ENCODE measurements around the gene PTGES. TPM values are rescaled to one million over a fixed set of nuclear protein-coding genes. Genes with fewer than 3 reads are reported as not detected.

Gene PTGES
- total RNA-seq, 1 experiment from 2014 or later, result 4.0 TPM

- Histone ChIP-seq H3K4me1 (no peaks in the 10 kb centered on the region), H3K9me3 (no peaks in the 10 kb centered on the region), H3K4me3 (ENCODE audit: low read depth, low read length) (no peak overlapping the region), H3K27me3 (replicated peaks; ENCODE audit: control insufficient read depth, insufficient read depth, low read length) (no peaks in the 10 kb centered on the region), H3K36me3 (ENCODE audit: control insufficient read depth, insufficient read depth, low read length) (no peaks in the 10 kb centered on the region)
- Mint-ChIP-seq H3K36me3 (ENCODE audit: insufficient read depth, unreplicated experiment) (no peaks in the 10 kb centered on the region), H3K4me3 (ENCODE audit: unreplicated experiment) (no peak overlapping the region), H3K27ac (ENCODE audit: unreplicated experiment) (no peak overlapping the region), H3K4me1 (ENCODE audit: low read depth, unreplicated experiment) (no peaks in the 10 kb centered on the region), H3K9me3 (ENCODE audit: unreplicated experiment) (no peaks in the 10 kb centered on the region), H3K27me3 (ENCODE audit: insufficient read depth, unreplicated experiment) (peaks cover 3% of the 10 kb centered on the region)
- DNase-seq, result no peak
- POLR2A ChIA-PET, result no interaction called here
- no peak for TF ChIP-seq CTCF (IDR thresholded peaks at IDR 0.05; ENCODE audit: insufficient read depth in 1 of 2, low read depth in 1 of 2, low read length in 1 of 2, severe bottlenecking in 1 of 2, unreplicated experiment in 1 of 2)
- intact Hi-C loops (cut with micrococcal nuclease; ENCODE audit: unreplicated experiment), result no loop called here
- BruUV-seq (replicated peaks), result no TSS peak
- CTCF ChIA-PET, result no interaction called here
Measured at GRCh38 chr9:129718647-129719046, 34.2 kb downstream of the PTGES start.

GRCh38 chr9:129717991-129718390 is 34.9 kb downstream of the PTGES start:
- peaks cover 3% of the 10 kb centered on the region for H3K27me3 Mint-ChIP-seq (ENCODE audit: insufficient read depth, unreplicated experiment)
- H3K27ac Mint-ChIP-seq (ENCODE audit: unreplicated experiment), result no peak overlapping the region
- intact Hi-C loops (cut with micrococcal nuclease; ENCODE audit: unreplicated experiment), result no loop called here
- no peaks in the 10 kb centered on the region for H3K9me3 Mint-ChIP-seq (ENCODE audit: unreplicated experiment)
- POLR2A ChIA-PET, result no interaction called here
- no peaks in the 10 kb centered on the region for H3K36me3 Mint-ChIP-seq (ENCODE audit: insufficient read depth, unreplicated experiment)
- Histone ChIP-seq H3K4me3 (ENCODE audit: low read depth, low read length) (no peak overlapping the region), H3K9me3 (no peaks in the 10 kb centered on the region), H3K27me3 (replicated peaks; ENCODE audit: control insufficient read depth, insufficient read depth, low read length) (no peaks in the 10 kb centered on the region), H3K4me1 (no peaks in the 10 kb centered on the region), H3K36me3 (ENCODE audit: control insufficient read depth, insufficient read depth, low read length) (no peaks in the 10 kb centered on the region)
- CTCF ChIA-PET, result no interaction called here
- no peak overlapping the region for H3K4me3 Mint-ChIP-seq (ENCODE audit: unreplicated experiment)
- TF ChIP-seq CTCF (IDR thresholded peaks at IDR 0.05; ENCODE audit: insufficient read depth in 1 of 2, low read depth in 1 of 2, low read length in 1 of 2, severe bottlenecking in 1 of 2, unreplicated experiment in 1 of 2), result no peak
- no peak for DNase-seq
- H3K4me1 Mint-ChIP-seq (ENCODE audit: low read depth, unreplicated experiment), result no peaks in the 10 kb centered on the region
- no TSS peak for BruUV-seq (replicated peaks)

- TF ChIP-seq CTCF (IDR thresholded peaks at IDR 0.05; ENCODE audit: insufficient read depth in 1 of 2, low read depth in 1 of 2, low read length in 1 of 2, severe bottlenecking in 1 of 2, unreplicated experiment in 1 of 2), result no peak
- CTCF ChIA-PET, result no interaction called here
- H3K27me3 Mint-ChIP-seq (ENCODE audit: insufficient read depth, unreplicated experiment), result peaks cover 3% of the 10 kb centered on the region
Measured at GRCh38 chr9:129716091-129716490, 36.8 kb downstream of the PTGES start.

More at GRCh38 chr9:129716091-129716490, 36.8 kb downstream of the PTGES start:
- Histone ChIP-seq H3K4me3 (ENCODE audit: low read depth, low read length) (no peak overlapping the region), H3K36me3 (ENCODE audit: control insufficient read depth, insufficient read depth, low read length) (no peaks in the 10 kb centered on the region), H3K9me3 (no peaks in the 10 kb centered on the region), H3K27me3 (replicated peaks; ENCODE audit: control insufficient read depth, insufficient read depth, low read length) (no peaks in the 10 kb centered on the region), H3K4me1 (no peaks in the 10 kb centered on the region)
- no peak overlapping the region for H3K4me3 Mint-ChIP-seq (ENCODE audit: unreplicated experiment)
- intact Hi-C loops (cut with micrococcal nuclease; ENCODE audit: unreplicated experiment), result no loop called here
- H3K4me1 Mint-ChIP-seq (ENCODE audit: low read depth, unreplicated experiment), result no peaks in the 10 kb centered on the region
- no peak for DNase-seq
- POLR2A ChIA-PET, result no interaction called here
- BruUV-seq (replicated peaks), result no TSS peak
- no peaks in the 10 kb centered on the region for H3K9me3 Mint-ChIP-seq (ENCODE audit: unreplicated experiment)
- no peak overlapping the region for H3K27ac Mint-ChIP-seq (ENCODE audit: unreplicated experiment)
- no peaks in the 10 kb centered on the region for H3K36me3 Mint-ChIP-seq (ENCODE audit: insufficient read depth, unreplicated experiment)
